Endothelial cell of umbilical vein (primary cell): ENCODE data around the gene NCK2. TPM values are rescaled to one million over a fixed set of nuclear protein-coding genes. Genes with fewer than 3 reads are reported as not detected.

ENCODE experiments used
- BruUV-seq: library from RNA; stranded (reverse); fragments of 400-500 nt; replicated peaks from 2 replicates; lab custom pipeline; 2021; lab: Mats Ljungman, UMichigan
- CTCF ChIA-PET: fragments of 300-600, 350-600 bp; sonication (Branson Sonifier 250); formaldehyde crosslinking; loops from one replicate; lab custom pipeline; 2021; ENCODE audit warnings: antibody characterized with exemption, inconsistent platforms; lab: Charles Lee
- POLR2A ChIA-PET: fragments of 300-600, 350-600 bp; sonication (Branson Sonifier 250); formaldehyde crosslinking; loops from one replicate; lab custom pipeline; 2021; ENCODE audit warnings: antibody characterized with exemption, inconsistent platforms; lab: Charles Lee
- DNase-seq: peaks from one replicate; pipeline ENCODE4 v3.0.0-alpha.2; 2011; ENCODE audit warnings: low read depth, low spot score
- FAIRE-seq: peaks from 2 replicates; lab custom pipeline; 2011; peaks lifted over from hg19 to GRCh38; lab: Jason Lieb, UNC
- H2AFZ ChIP-seq: 2 replicates; pipeline ENCODE4 v1.6.0; 2012; ENCODE audit warnings: low read depth, low read length, control low read depth, inconsistent platforms
- H3K27ac ChIP-seq: 2 replicates; pipeline ENCODE4 v1.5.1; 2011; ENCODE audit warnings: low read depth, mild to moderate bottlenecking, control low read depth, low read length, moderate library complexity; ENCODE audit not compliant: insufficient read depth
- H3K27me3 ChIP-seq, 2 experiments: 2 replicates each; pipeline versions ENCODE4 v1.6.0 to v1.6.1; 2011; ENCODE audit warnings: low read length in 2 of 2, mixed read lengths in 1 of 2; ENCODE audit not compliant: control insufficient read depth in 2 of 2, insufficient read depth in 2 of 2
- H3K36me3 ChIP-seq, 2 experiments: 2 replicates in 1 of 2; 3 replicates in 1 of 2; pipeline ENCODE4 v1.5.1; 2011; ENCODE audit warnings: low read length in 2 of 2, mild to moderate bottlenecking in 1 of 2, moderate library complexity in 1 of 2; ENCODE audit not compliant: control insufficient read depth in 2 of 2, insufficient read depth in 2 of 2; ENCODE audit errors: extremely low read depth in 1 of 2
- H3K4me1 ChIP-seq: 3 replicates; pipeline ENCODE4 v1.5.1; 2011; ENCODE audit warnings: mild to moderate bottlenecking, low read length; ENCODE audit not compliant: control insufficient read depth, insufficient read depth; ENCODE audit errors: extremely low read depth
- H3K4me2 ChIP-seq: 2 replicates; pipeline ENCODE4 v1.6.1; 2011; ENCODE audit warnings: low read length, control low read depth, mixed read lengths; ENCODE audit not compliant: insufficient read depth
- H3K4me3 ChIP-seq, 3 experiments: fragments of 200-600 bp in 1 of 3; sonication (generic), shearing (Covaris generic) in 1 of 3; replicated peaks in 1 of 3; 2 replicates each; pipeline ENCODE4 v1.5.1; 2011 to 2016; ENCODE audit warnings: control low read depth in 3 of 3, low read length in 3 of 3, mild to moderate bottlenecking in 2 of 3, inconsistent platforms in 1 of 3, low read depth in 1 of 3, moderate library complexity in 1 of 3; ENCODE audit not compliant: insufficient read depth in 1 of 3
- H3K79me2 ChIP-seq: 2 replicates; pipeline ENCODE4 v1.6.0; 2012; ENCODE audit warnings: low read length, inconsistent platforms; ENCODE audit not compliant: control insufficient read depth, insufficient read depth
- H3K9ac ChIP-seq: replicated peaks from 2 replicates; pipeline ENCODE3; 2011; ENCODE audit warnings: low read length, control low read depth; ENCODE audit not compliant: insufficient read depth; ENCODE audit errors: extremely low read depth
- H3K9me1 ChIP-seq: replicated peaks from 3 replicates; pipeline ENCODE4 v1.6.0; 2011; ENCODE audit warnings: mild to moderate bottlenecking, low read length; ENCODE audit not compliant: control insufficient read depth, insufficient read depth; ENCODE audit errors: extremely low read depth
- H3K9me3 ChIP-seq: replicated peaks from 2 replicates; pipeline ENCODE4 v1.5.1; 2012; ENCODE audit warnings: low read length, inconsistent platforms; ENCODE audit not compliant: control insufficient read depth, insufficient read depth
- H4K20me1 ChIP-seq: replicated peaks from 2 replicates; pipeline ENCODE3; 2011; ENCODE audit warnings: mild to moderate bottlenecking, low read length; ENCODE audit not compliant: control insufficient read depth, insufficient read depth; ENCODE audit errors: extremely low read depth
- EZH2 ChIP-seq: IDR thresholded peaks from 2 replicates; pipeline ENCODE4 v1.6.1; 2012; ENCODE audit warnings: borderline replicate concordance, low read depth, mild to moderate bottlenecking, moderate library complexity, low read length, inconsistent platforms; ENCODE audit not compliant: severe bottlenecking
- FOS ChIP-seq: IDR thresholded peaks from 2 replicates; pipeline ENCODE4 v1.6.1; 2011; ENCODE audit warnings: mild to moderate bottlenecking, low read length, moderate library complexity, borderline replicate concordance; ENCODE audit not compliant: insufficient read depth
- GATA2 ChIP-seq: IDR thresholded peaks from 2 replicates; pipeline ENCODE4 v1.7.0; 2011; ENCODE audit warnings: low read depth, mild to moderate bottlenecking, moderate library complexity, mixed read lengths, low read length; ENCODE audit not compliant: insufficient read length, insufficient read depth
- JUN ChIP-seq: IDR thresholded peaks from 2 replicates; pipeline ENCODE4 v1.6.1; 2011; ENCODE audit warnings: borderline replicate concordance, low read depth; ENCODE audit not compliant: insufficient read length, insufficient read depth
- MAX ChIP-seq: IDR thresholded peaks from 2 replicates; pipeline ENCODE4 v1.6.1; 2011; ENCODE audit not compliant: insufficient read depth, insufficient read length
- MYC ChIP-seq: IDR thresholded peaks from one replicate; pipeline ENCODE4 v1.6.1; 2011; ENCODE audit warnings: mild to moderate bottlenecking, low read depth, low read length
- POLR2A ChIP-seq: IDR thresholded peaks from 2 replicates; pipeline ENCODE4 v1.6.1; 2012; ENCODE audit warnings: low read depth, mild to moderate bottlenecking, control low read depth, low read length
- POLR2AphosphoS5 ChIP-seq: IDR thresholded peaks from 2 replicates; pipeline ENCODE4 v1.6.1; 2012; ENCODE audit warnings: low read depth, mild to moderate bottlenecking, control low read depth, low read length, moderate library complexity; ENCODE audit not compliant: insufficient read depth
- dilution Hi-C: fragments of 300-500 bp; cut with MboI; formaldehyde crosslinking; loops from one replicate; pipeline ENCODE4 v1.15.0; 2019; ENCODE audit warnings: low sequenced_read_pairs; ENCODE audit not compliant: extremely low pct_ligation_motif_present
- intact Hi-C: fragments of 100-400 bp; cut with micrococcal nuclease; formaldehyde crosslinking; loops from one replicate; pipeline ENCODE4 v1.10.0; 2022
- polyA plus RNA-seq, 4 experiments: library from polyadenylated mRNA; depleted of rRNA in 3 of 4; stranded (reverse) in 3 of 4; unstranded in 1 of 4; fragments of >200 nt; gene quantifications; 2 replicates each; pipeline versions ENCODE4 v1.2.1 to v1.2.3, GENCODE V29; 2011 to 2012; ENCODE audit warnings: missing spikeins in 1 of 4
- total RNA-seq: library from RNA; stranded (reverse); gene quantifications from 2 replicates; pipeline ENCODE4 v1.2.3, GENCODE V29; 2021
- TF ChIP-seq, protein P1 (sequence below), 2 donors: IDR thresholded peaks; 1 replicate in 1 of 2; 2 replicates in 1 of 2; pipeline ENCODE4 v1.5.1; 2011; ENCODE audit warnings: low read length in 2 of 2, mild to moderate bottlenecking in 2 of 2, moderate library complexity in 2 of 2, control low read depth in 1 of 2, inconsistent platforms in 1 of 2, low read depth in 1 of 2; ENCODE audit not compliant: insufficient read depth in 1 of 2; ENCODE audit errors: extremely low read depth in 1 of 2

The NCK2 gene
- total and polyA plus RNA-seq, 2 donors (not counting 3 experiments of a cell fraction or from before 2014, with no cell fraction given), result 23.8 to 39.1 TPM

DNA sequence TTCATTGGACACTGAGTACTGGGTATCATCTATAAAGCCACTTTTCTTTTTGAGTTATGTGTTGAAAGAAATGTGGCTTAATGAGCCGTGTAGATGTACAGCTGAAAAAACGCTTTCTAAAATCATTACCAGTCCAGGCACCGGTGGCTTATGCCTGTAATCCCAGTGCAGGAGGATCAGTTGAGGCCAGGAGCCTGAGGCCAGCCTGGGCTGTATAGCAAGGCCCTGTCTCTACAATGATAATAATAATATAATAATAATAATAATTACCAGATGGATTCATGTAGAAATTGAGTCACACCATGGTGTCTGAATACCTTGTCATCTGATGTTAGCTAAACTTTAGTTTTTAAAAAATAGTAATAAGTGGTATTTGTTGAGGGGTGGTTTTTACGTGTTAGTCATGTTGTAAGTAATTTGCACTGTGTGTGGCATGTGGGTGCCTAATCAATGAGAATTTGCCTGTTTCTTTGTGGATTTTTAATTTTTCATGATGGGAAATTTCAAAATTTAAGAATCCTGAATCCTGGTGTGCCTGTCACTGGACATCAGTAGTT is 30.1 kb downstream of the NCK2 start:
- no peak overlapping the region for H2AFZ ChIP-seq
- peaks cover 35% of the 10 kb centered on the region for H3K79me2 ChIP-seq
- FAIRE-seq, result no peak
- no peaks in the 10 kb centered on the region for H3K9me1 ChIP-seq
- H3K4me3 ChIP-seq, result no peak overlapping the region
- no peaks in the 10 kb centered on the region for H3K9me3 ChIP-seq
- dilution Hi-C loops (no loop called here), intact Hi-C loops (no loop called here)
- no peak overlapping the region for H3K4me2 ChIP-seq
- no TSS peak for BruUV-seq
- ChIA-PET POLR2A (no interaction called here), CTCF (interaction anchor here (0.7 to 1.1 kb wide), 2 partner anchors 10 to 19 kb away, joined by 3 to 4 read pairs; no protein-coding TSS in a partner anchor)
- H3K27ac ChIP-seq, result no peak overlapping the region
- H3K36me3 ChIP-seq, result no peaks in the 10 kb centered on the region
- DNase-seq, result no peak
- H3K27me3 ChIP-seq, result no peaks in the 10 kb centered on the region
- H3K9ac ChIP-seq, result no peak overlapping the region
- no peaks in the 10 kb centered on the region for H4K20me1 ChIP-seq
- H3K4me1 ChIP-seq, result no peaks in the 10 kb centered on the region
- TF ChIP-seq GATA2, result no peak
- TF ChIP-seq, protein P1, sequence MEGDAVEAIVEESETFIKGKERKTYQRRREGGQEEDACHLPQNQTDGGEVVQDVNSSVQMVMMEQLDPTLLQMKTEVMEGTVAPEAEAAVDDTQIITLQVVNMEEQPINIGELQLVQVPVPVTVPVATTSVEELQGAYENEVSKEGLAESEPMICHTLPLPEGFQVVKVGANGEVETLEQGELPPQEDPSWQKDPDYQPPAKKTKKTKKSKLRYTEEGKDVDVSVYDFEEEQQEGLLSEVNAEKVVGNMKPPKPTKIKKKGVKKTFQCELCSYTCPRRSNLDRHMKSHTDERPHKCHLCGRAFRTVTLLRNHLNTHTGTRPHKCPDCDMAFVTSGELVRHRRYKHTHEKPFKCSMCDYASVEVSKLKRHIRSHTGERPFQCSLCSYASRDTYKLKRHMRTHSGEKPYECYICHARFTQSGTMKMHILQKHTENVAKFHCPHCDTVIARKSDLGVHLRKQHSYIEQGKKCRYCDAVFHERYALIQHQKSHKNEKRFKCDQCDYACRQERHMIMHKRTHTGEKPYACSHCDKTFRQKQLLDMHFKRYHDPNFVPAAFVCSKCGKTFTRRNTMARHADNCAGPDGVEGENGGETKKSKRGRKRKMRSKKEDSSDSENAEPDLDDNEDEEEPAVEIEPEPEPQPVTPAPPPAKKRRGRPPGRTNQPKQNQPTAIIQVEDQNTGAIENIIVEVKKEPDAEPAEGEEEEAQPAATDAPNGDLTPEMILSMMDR (IDR thresholded peaks at IDR 0.05; ENCODE audit: extremely low read depth in 1 of 2, insufficient read depth in 1 of 2, low read depth in 1 of 2, low read length in 2 of 2), result no peak
- no peak for TF ChIP-seq JUN
- TF ChIP-seq POLR2A, result no peak
- no peak for TF ChIP-seq EZH2
- TF ChIP-seq MAX, result no peak
- TF ChIP-seq POLR2AphosphoS5, result no peak
- TF ChIP-seq FOS, result no peak
- TF ChIP-seq MYC, result no peak
